Measurements from ENCODE around the gene PLCH2.
"Not testable (repeated sequence)": the region's sequence is repeated elsewhere in the genome, so short reads cannot be mapped to it uniquely, and the experiment has no call there.

Gene PLCH2

GRCh38 chr1:2544093-2544874 lies 68.2 kb downstream of the PLCH2 start:
- Histone ChIP-seq H3K36me3 (ENCODE audit: control insufficient read depth in 5 of 5, insufficient read depth in 5 of 5, low read length in 5 of 5) (no peaks in the 10 kb centered on the region), H3K9ac (ENCODE audit: low read length in 5 of 5) (no peak overlapping the region), H3K4me3 (ENCODE audit: low read depth in 1 of 5, low read length in 5 of 5) (no peak overlapping the region), H3K27ac (ENCODE audit: low read depth, low read length) (no peak overlapping the region), H3K9me3 (ENCODE audit: control insufficient read depth in 5 of 5, low read length in 5 of 5) (no peaks in the 10 kb centered on the region), H3K4me1 (ENCODE audit: control insufficient read depth in 5 of 5, insufficient read depth in 5 of 5, low read length in 5 of 5) (peaks cover 3 to 64% (median 48%) of the 10 kb centered on the region in 5 donors), H3K27me3 (ENCODE audit: control insufficient read depth in 5 of 5, insufficient read depth in 4 of 5, low read length in 5 of 5) (peaks cover 5 to 29% (median 22%) of the 10 kb centered on the region in 5 donors)

GRCh38 chr1:2544875-2545640 lies 69.0 kb downstream of the PLCH2 start:
- H3K27ac ChIP-seq (ENCODE audit: low read depth, low read length), result no peak overlapping the region

GRCh38 chr1:2545754-2546514 lies 69.8 kb downstream of the PLCH2 start:
- Histone ChIP-seq H3K4me1 (ENCODE audit: control insufficient read depth in 5 of 5, insufficient read depth in 5 of 5, low read length in 5 of 5) (peaks cover 3 to 74% (median 60%) of the 10 kb centered on the region in 5 donors), H3K9me3 (ENCODE audit: control insufficient read depth in 5 of 5, low read length in 5 of 5) (no peaks in the 10 kb centered on the region), H3K36me3 (ENCODE audit: control insufficient read depth in 5 of 5, insufficient read depth in 5 of 5, low read length in 5 of 5) (no peaks in the 10 kb centered on the region), H3K9ac (ENCODE audit: low read length in 5 of 5) (peak overlapping the region in 3 of 5 donors; percentile 20 to 69 (median 56)), H3K27me3 (ENCODE audit: control insufficient read depth in 5 of 5, insufficient read depth in 4 of 5, low read length in 5 of 5) (peaks cover 0 to 25% (median 18%) of the 10 kb centered on the region in 5 donors), H3K27ac (ENCODE audit: low read depth, low read length) (peak overlapping the region; percentile 95), H3K4me3 (ENCODE audit: low read depth in 1 of 5, low read length in 5 of 5) (peak overlapping the region in 3 of 5 donors; percentile 48 to 68 (median 59))

More at GRCh38 chr1:2544875-2545640, 69.0 kb downstream of the PLCH2 start:
- no peak overlapping the region for H3K9ac ChIP-seq (ENCODE audit: low read length in 5 of 5)
- peaks cover 0 to 29% (median 21%) of the 10 kb centered on the region in 5 donors for H3K27me3 ChIP-seq (ENCODE audit: control insufficient read depth in 5 of 5, insufficient read depth in 4 of 5, low read length in 5 of 5)
- H3K9me3 ChIP-seq (ENCODE audit: control insufficient read depth in 5 of 5, low read length in 5 of 5), result no peaks in the 10 kb centered on the region
- no peaks in the 10 kb centered on the region for H3K36me3 ChIP-seq (ENCODE audit: control insufficient read depth in 5 of 5, insufficient read depth in 5 of 5, low read length in 5 of 5)
- peaks cover 3 to 71% (median 56%) of the 10 kb centered on the region in 5 donors for H3K4me1 ChIP-seq (ENCODE audit: control insufficient read depth in 5 of 5, insufficient read depth in 5 of 5, low read length in 5 of 5)
- H3K4me3 ChIP-seq (ENCODE audit: low read depth in 1 of 5, low read length in 5 of 5), result no peak overlapping the region

DNA sequence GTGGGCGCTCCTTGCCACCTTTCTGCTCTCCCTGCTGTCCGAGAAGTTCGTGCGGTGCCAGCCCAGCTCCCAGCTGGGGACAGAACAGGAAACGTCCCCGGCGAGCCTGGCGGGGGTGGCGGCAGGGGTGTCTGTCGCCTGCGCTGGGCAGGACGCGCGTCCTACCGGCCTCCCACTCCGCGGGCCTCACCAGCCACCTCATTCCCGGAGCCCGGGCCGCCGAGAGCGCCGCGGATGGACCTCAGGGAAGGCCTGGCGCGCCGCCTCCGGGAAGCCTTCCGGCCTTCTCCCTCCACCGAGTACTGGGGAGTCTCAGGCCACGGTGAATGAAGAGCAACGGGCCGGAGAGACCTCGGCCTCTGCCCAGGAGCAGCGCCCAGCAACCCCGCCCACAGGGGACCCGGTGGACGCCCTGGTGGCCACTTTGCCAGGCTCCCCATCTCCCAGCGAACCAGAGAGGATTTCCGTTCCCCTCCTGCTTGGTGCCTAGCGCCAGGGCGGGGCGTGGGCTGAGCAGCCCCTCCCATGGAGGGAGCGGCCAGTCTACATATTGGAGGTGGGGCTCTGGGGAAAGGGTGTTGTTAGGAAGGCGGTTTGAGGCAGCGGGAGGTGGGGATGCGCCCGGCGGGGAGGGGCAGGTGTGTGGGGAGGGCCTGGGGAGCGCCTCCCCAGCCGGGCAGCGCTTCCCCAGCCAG lies 70.6 kb downstream of the PLCH2 start:
- peak overlapping the region in 4 of 5 donors; percentile 39 to 68 (median 54) for H3K4me3 ChIP-seq (ENCODE audit: low read depth in 1 of 5, low read length in 5 of 5)
- peak overlapping the region in 4 of 5 donors; percentile 20 to 69 (median 38) for H3K9ac ChIP-seq (ENCODE audit: low read length in 5 of 5)
- H3K36me3 ChIP-seq (ENCODE audit: control insufficient read depth in 5 of 5, insufficient read depth in 5 of 5, low read length in 5 of 5), result no peaks in the 10 kb centered on the region
- peak overlapping the region; percentile 95 for H3K27ac ChIP-seq (ENCODE audit: low read depth, low read length)
- H3K27me3 ChIP-seq (ENCODE audit: control insufficient read depth in 5 of 5, insufficient read depth in 4 of 5, low read length in 5 of 5), result peaks cover 0 to 23% (median 15%) of the 10 kb centered on the region in 5 donors
- no peaks in the 10 kb centered on the region for H3K9me3 ChIP-seq (ENCODE audit: control insufficient read depth in 5 of 5, low read length in 5 of 5)
- peaks cover 3 to 75% (median 60%) of the 10 kb centered on the region in 5 donors for H3K4me1 ChIP-seq (ENCODE audit: control insufficient read depth in 5 of 5, insufficient read depth in 5 of 5, low read length in 5 of 5)

DNA sequence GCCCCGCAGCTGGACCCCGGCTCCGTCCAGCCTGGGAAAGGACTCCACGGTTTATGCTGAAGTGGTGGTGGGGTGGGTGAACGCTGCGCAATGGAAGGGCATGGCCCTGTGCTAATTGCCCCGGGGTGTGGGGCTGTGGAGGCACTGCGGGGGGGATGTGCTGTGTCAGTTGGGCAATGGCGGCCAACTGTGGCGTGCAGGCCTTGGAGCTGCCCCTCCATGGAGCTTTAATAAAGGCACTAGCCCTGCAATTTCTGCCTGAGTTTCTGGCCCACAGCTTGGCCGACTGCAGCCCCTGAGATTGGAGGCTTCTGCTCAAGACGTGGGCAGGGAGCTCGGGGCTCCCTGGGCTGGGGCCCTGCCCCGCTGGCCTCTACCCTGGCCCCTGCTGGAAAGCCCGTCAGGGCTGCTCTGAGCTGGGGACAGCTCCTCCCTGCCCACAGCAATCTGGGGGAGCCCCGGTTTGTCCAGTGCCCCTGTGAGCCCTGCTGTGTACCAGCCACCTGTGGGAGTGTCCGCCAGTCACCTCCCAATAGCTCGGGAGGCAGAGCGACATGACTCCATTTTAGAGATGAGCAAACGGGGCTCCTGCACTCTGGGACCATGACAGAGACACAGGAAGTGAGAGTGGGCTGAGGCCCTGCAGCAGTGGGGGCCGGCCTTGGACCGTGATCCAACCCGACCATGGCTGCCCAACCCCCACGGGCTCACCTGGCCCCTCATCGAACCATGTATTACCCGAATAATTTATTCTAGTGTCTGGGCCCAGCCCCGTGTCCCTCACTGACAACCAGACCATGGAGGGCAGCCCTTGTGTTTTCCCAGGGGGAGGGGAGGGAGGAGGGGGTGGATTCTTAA lies 71.3 kb downstream of the PLCH2 start:
- Histone ChIP-seq H3K4me3 (ENCODE audit: low read depth in 1 of 5, low read length in 5 of 5) (peak overlapping the region in 4 of 5 donors; percentile 25 to 68 (median 49)), H3K27ac (ENCODE audit: low read depth, low read length) (peak overlapping the region; percentile 95), H3K9me3 (ENCODE audit: control insufficient read depth in 5 of 5, low read length in 5 of 5) (no peaks in the 10 kb centered on the region), H3K9ac (ENCODE audit: low read length in 5 of 5) (peak overlapping the region in 3 of 5 donors; percentile 58 to 70 (median 60)), H3K27me3 (ENCODE audit: control insufficient read depth in 5 of 5, insufficient read depth in 4 of 5, low read length in 5 of 5) (peaks cover 0 to 18% (median 12%) of the 10 kb centered on the region in 5 donors), H3K36me3 (ENCODE audit: control insufficient read depth in 5 of 5, insufficient read depth in 5 of 5, low read length in 5 of 5) (no peaks in the 10 kb centered on the region), H3K4me1 (ENCODE audit: control insufficient read depth in 5 of 5, insufficient read depth in 5 of 5, low read length in 5 of 5) (peaks cover 3 to 73% (median 60%) of the 10 kb centered on the region in 5 donors)

DNA sequence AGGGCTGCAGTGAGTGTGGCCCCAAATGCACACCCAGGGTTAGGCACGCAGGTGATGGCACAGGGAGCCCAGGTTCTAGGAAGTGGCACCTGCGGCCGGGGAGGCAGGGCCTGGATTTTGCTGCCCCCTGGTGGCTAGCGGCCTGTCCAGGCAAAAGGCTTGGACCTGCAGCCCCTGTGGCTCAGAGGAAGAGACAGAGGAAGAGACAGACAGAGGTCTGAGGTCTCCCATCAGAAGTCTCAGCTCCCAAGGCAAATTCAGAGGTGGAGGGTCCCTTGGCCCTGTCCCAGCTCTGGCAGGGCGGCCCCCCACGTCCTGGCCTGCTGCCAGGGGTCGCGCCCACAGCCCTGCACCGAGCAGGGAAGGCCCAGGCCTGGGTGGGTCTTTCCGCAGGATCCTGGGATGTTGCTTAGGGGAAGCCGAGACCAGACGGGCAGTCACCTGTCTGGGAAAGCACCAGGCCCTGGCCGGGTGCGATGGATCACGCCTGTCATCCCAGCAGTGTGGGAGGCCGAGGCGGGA lies 72.0 kb downstream of the PLCH2 start:
- H3K9me3 ChIP-seq (ENCODE audit: control insufficient read depth in 5 of 5, low read length in 5 of 5), result no peaks in the 10 kb centered on the region
- peak overlapping the region in 4 of 5 donors; percentile 40 to 70 (median 59) for H3K9ac ChIP-seq (ENCODE audit: low read length in 5 of 5)
- H3K4me3 ChIP-seq (ENCODE audit: low read depth in 1 of 5, low read length in 5 of 5), result peak overlapping the region in 4 of 5 donors; percentile 57 to 68 (median 59)
- no peaks in the 10 kb centered on the region for H3K36me3 ChIP-seq (ENCODE audit: control insufficient read depth in 5 of 5, insufficient read depth in 5 of 5, low read length in 5 of 5)
- peaks cover 3 to 73% (median 60%) of the 10 kb centered on the region in 5 donors for H3K4me1 ChIP-seq (ENCODE audit: control insufficient read depth in 5 of 5, insufficient read depth in 5 of 5, low read length in 5 of 5)
- peaks cover 0 to 16% (median 12%) of the 10 kb centered on the region in 5 donors for H3K27me3 ChIP-seq (ENCODE audit: control insufficient read depth in 5 of 5, insufficient read depth in 4 of 5, low read length in 5 of 5)
- H3K27ac ChIP-seq (ENCODE audit: low read depth, low read length), result peak overlapping the region; percentile 95

DNA sequence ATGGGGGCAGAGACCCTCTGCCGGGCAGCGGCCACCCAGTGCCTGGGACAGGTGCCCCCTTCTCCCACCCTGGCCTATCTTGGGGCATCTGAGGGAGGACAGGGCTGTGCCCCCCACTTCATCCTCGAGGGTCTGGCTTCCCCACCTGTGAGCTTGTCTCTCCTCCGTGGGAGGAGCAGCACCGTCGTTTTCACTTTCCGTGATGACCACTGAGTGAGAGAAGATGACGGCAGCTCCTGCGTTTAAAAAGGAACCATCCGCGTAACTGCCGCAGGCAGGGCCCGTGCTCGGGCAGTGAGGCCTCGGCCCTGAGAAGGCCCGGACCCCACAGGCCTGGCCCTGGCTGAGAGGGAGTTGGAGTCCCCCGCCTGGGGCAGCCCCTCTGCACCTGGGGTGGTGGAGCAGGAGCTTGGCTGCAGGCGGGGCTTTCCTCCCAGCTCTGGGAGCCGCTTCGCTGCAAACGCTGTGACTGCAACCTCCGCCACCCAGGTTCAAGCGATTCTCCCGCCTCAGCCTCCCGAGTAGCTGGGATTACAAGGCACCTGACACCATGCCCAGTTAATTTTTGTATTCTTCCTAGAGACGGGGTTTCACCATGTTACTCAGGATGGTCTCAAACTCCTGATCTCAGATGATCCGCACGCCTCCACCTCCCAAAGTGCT lies 73.4 kb downstream of the PLCH2 start:
- Histone ChIP-seq H3K4me3 (ENCODE audit: low read depth in 1 of 5, low read length in 5 of 5) (peak overlapping the region in 4 of 5 donors; percentile 47 to 68 (median 58)), H3K9ac (ENCODE audit: low read length in 5 of 5) (peak overlapping the region in 4 of 5 donors; percentile 63 to 81 (median 70)), H3K27ac (ENCODE audit: low read depth, low read length) (peak overlapping the region; percentile 95), H3K4me1 (ENCODE audit: control insufficient read depth in 5 of 5, insufficient read depth in 5 of 5, low read length in 5 of 5) (peaks cover 3 to 66% (median 52%) of the 10 kb centered on the region in 5 donors)
- H3K36me3 ChIP-seq (ENCODE audit: control insufficient read depth in 5 of 5, insufficient read depth in 5 of 5, low read length in 5 of 5); H3K27me3 ChIP-seq (ENCODE audit: control insufficient read depth in 5 of 5, insufficient read depth in 4 of 5, low read length in 5 of 5); H3K9me3 ChIP-seq (ENCODE audit: control insufficient read depth in 5 of 5, low read length in 5 of 5): not testable (repeated sequence)

DNA sequence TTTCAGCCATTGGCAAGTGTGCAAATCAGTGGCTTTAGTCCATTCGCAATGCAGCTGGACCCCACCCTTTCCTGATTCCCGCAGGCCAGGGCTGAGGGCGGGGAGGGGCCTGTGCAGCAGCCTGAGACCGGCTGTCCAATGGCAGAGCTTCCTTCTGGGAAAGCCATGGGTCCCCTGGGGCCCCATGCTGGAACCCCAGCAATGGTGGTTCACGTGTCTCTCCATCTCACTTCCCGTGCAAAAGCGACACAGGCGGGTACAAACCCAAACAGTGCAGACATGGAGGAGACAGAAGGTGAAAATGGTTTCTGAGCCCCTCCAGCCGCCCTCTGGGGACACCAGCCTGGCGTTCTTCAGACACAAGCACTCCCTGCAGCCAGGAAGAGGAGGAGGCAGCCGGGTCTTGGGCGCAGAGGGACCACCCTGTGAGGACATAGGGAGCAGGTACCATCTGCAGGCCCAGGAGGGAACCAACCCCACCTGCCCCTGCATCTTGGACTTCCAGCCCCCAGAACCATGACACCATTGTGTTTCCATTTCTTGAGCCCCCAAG lies 74.3 kb downstream of the PLCH2 start:
- Histone ChIP-seq H3K4me1 (ENCODE audit: control insufficient read depth in 5 of 5, insufficient read depth in 5 of 5, low read length in 5 of 5) (peaks cover 2 to 66% (median 53%) of the 10 kb centered on the region in 5 donors), H3K4me3 (ENCODE audit: low read depth in 1 of 5, low read length in 5 of 5) (peak overlapping the region in 2 of 5 donors; percentile 50 to 54), H3K27ac (ENCODE audit: low read depth, low read length) (peak overlapping the region; percentile 23)
- H3K27me3 ChIP-seq (ENCODE audit: control insufficient read depth in 5 of 5, insufficient read depth in 4 of 5, low read length in 5 of 5); H3K9me3 ChIP-seq (ENCODE audit: control insufficient read depth in 5 of 5, low read length in 5 of 5); H3K36me3 ChIP-seq (ENCODE audit: control insufficient read depth in 5 of 5, insufficient read depth in 5 of 5, low read length in 5 of 5); H3K9ac ChIP-seq (ENCODE audit: low read length in 5 of 5): not testable (repeated sequence)

All from subcutaneous abdominal adipose tissue (tissue), 5 donors.